GM18951 (cell line): Measurements from ENCODE around the gene CTTNBP2.

Source experiments
- POLR2A ChIP-seq: IDR thresholded peaks from 4 replicates; pipeline ENCODE4 v1.6.1; 2011; ENCODE audit warnings: mild to moderate bottlenecking; ENCODE audit not compliant: insufficient read length, insufficient read depth; ENCODE audit errors: extremely low read depth
- in situ Hi-C: fragments of 300-500 bp; cut with MboI; formaldehyde crosslinking; loops from one replicate; pipeline ENCODE4 v1.12.0; 2022; ENCODE audit warnings: low sequenced_read_pairs, mixed read lengths, inconsistent platforms; ENCODE audit not compliant: unreplicated experiment

The CTTNBP2 gene

DNA sequence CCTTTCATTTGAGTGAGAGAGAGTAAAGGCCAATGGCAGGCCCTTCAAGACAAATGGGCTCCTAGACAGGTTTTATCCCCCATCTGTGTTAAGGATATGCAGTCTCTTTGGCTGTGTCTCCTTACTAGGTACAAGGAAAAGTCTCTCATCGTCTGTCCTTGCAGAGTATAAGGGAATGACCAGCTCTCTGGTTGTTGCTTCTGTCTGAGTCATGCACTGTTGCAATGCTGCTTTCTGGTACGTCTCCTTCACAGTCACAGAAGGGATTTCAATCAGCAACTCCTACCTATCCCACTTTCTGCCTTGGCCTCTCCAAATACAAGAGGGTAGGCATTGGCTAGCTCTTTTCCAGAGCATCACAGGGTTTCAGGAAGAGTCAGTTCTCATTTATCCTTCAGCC is 48.1 kb downstream of the CTTNBP2 start:
- in situ Hi-C loops: no loop called here
- no peak for TF ChIP-seq POLR2A

DNA sequence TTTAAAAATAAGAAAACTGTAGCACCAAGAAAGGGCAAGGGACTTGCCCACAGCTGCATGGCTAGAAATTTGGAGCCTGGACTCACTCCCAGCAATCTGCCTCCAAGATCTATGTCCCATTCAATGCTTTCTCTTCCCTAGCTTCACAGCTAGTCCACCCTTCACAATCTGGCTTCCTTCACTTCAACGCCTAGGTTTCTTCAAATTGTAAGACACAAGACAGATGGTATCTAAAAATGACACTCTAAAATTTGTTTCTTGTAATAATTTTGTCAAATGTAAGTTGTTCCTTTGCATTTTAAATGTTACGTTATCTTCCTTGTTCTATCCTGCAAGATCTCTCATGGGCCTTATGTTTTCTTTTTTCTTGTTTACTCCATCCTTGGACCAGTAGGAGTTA is 48.6 kb downstream of the CTTNBP2 start:
- TF ChIP-seq POLR2A: no peak
- in situ Hi-C loops: no loop called here

DNA sequence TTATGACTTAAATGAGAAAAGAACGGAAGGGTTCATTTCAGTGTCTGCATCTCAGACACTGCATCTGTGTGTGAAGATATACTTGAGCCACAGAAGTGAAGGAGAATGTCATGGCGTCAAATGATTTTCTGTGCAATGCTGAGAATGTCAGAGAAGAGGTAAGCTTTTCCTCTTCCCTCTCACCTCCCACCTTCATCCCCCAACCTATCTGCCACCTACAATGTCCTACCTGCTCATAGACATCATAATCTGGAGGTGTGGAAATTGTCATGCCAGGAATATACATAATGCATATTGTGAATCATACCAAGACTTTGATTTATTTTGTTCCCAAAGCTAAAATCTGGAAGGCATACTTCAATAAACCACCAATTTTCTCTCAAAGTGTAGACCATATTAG is 53.7 kb downstream of the CTTNBP2 start:
- TF ChIP-seq POLR2A: no peak
- in situ Hi-C loops: no loop called here

DNA sequence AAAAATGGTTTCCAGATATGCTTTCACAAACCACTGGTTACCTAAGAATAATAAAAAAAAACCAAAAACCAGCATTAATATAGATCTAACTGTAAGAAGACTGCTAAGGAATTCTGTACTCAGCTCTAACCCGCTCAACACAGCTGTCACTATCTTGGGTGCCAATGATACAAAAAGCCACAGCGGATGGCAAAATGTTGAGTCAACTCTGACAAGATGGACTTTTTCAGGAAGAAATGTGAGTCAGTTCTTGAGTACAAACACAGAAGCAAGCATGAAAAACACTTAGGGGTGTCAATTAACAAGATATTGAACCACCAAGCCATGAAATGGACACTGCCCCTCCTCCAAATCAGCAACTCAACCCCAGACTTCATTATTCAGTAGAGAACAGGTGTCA is 55.0 kb downstream of the CTTNBP2 start:
- in situ Hi-C loops: no loop called here
- no peak for TF ChIP-seq POLR2A

DNA sequence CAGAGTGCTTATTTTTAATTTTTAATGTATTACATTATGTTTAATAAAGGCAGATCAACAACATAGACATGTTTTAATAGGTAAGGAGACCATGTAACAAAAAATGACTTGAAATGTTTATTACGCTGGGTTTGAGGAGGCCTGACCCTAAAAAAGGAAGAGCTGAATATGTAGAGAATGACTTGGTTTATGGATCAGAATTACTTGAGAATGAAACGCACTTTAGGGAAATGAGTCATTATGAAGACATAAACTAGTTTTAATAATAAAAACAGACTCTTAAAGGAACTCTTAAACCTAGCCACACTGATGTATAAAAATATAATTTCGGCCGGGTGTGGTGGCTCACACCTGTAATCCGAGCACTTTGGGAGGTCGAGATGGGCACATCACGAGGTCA is 56.5 kb downstream of the CTTNBP2 start:
- in situ Hi-C loops: no loop called here
- no peak for TF ChIP-seq POLR2A

DNA sequence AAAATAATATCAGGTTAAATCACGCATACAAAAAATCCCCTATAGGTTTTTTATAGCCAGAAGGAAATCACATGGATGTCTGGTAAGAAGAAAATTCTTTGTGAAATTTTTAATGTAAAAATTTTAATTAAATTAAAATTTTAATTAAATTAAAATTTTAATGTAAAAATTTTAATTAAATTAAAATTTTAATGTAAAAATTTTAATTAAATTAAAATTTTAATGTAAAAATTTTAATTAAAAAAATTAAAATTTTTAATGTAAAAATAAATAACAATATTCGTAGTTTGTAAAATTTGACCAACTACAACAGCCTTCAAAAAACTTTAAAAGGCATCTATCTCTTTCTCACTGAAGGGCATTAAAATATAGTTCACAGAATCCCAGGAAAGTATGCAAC is 61.5 kb downstream of the CTTNBP2 start:
- no peak for TF ChIP-seq POLR2A
- in situ Hi-C loops: no loop called here

DNA sequence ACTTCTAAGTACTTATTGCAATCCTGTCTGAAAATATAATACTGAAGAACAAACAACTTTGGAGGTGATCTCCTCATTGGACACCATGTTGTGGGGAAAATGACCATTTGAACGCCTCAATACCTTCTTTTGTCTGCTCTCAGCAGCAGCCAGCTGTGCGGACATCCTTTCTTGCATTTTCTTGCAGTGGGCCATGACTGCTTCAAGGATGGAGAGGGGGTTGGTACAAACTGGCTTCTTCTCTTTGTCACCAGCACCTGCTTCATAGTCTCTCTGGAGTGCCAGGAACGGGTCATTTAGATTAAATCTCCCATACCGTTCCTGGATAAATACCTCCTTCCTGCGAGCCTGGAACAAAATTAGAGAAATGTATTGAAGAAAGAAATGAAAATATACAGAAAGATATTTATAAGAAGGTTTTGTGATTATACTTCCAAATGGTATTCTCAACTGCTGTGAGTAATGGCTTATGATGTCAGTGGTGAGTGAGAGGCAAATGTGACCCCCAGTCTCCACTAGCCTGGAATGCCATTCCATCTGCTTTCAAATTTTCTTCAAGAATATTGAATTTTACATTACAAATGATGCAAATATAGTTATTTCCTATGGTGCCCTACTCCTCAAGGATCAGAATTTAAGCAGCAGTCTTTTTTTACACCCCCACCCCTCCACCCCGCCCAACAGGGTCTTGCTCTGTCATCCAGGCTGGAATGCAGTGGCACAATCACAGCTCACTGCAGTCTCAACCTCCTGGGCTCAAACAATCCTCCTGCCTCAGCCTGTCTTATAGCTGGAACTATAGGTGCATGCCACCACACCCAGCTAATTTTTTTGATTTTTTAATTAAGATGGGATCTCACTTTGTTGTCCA is 62.4 kb downstream of the CTTNBP2 start:
- TF ChIP-seq POLR2A: no peak
- in situ Hi-C loops: no loop called here

DNA sequence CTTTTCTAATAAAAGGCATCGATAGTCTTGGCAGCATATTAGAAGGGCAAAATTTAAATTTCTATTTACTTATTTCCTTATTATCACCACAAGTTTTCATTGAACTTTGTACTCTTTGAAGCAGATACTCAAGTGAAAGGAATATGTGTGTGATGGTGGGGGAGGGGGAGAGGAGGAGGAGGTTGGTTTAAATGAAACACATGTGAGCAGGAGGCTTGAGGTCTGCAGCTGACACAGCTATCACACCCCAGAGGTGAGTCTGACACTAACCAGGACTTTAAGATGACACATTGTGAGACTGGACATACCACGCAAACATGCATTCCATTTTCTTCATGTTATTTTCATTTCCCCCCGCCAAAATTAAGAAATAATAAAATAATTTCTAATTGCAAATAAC is 63.3 kb downstream of the CTTNBP2 start:
- no peak for TF ChIP-seq POLR2A

DNA sequence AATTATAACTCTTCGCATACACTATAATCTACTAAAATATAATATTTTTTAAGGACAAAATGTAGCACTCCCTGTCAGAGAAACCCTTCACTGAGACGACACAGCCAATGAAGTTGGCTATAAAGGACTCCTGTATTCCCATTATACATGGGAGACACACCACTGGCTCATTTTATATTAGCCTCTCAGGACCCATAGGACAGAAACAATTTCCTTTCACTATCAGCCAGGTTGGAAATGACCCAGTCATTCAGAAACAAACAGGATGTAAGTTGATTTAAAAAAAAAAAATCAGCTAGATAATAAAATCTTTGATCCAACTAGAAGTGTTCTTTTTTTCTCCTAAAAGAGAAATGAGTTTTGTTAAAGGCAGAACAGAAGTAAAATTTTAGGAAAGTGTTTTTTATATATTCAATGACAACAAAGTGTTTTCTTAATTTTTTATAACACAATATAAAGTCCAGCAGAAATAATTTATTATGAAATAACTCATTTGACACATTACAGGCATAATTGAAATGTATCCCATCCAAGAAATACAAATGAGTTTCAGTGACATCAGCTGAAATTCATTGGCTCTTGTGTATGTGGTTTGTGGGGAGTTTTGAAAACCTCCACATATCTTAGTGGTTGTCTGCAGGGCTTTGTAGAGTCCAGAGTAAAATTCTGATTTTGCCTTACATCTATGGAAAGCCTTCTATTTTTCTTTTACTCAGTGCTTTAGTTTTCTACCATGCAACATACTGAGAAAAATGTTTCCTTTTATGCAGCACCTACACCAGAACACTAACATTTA is 64.1 kb downstream of the CTTNBP2 start:
- in situ Hi-C loops: no loop called here
- TF ChIP-seq POLR2A: no peak

More for the DNA sequence above, 63.3 kb downstream of the CTTNBP2 start:
- in situ Hi-C loops: no loop called here

DNA sequence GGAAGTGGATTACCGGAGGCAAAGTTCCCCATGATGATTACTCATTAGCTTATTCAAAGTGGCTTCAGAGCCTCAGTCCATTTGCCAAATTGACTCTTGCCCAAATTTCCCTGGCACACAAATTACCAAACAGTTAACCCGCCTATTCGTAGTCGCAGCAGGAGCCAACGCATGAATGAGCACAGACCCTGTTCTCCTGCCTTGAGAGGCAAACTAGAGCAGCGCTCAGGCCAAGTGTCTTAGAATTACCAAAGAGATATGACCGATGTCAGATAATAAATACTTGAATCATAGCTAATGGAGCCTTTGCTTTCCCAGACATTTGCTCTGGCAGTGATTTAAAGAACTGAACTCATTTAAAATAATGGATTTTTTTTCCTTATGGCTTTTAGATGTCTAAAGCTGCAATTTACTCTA is 64.9 kb downstream of the CTTNBP2 start:
- TF ChIP-seq POLR2A: no peak
- in situ Hi-C loops: no loop called here

DNA sequence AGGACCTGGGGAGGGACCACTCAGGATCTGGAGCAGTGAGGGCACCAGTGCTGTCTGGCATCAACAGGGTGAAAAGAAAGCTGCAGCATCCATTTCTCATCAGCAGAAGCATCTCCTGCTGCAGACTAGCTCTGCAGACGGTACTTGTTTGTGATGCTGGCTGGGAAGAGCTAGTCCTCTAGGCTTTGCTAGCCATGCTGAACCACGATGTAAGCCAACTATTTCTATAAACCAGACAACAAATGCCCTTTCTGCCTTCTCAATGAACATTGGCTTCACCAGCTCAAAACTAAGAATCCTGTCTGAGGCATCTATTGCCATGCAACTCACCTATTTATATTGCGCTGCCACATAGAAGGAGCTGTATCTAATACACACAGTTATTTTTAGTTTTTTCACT is 65.6 kb downstream of the CTTNBP2 start:
- in situ Hi-C loops: no loop called here
- TF ChIP-seq POLR2A: no peak

DNA sequence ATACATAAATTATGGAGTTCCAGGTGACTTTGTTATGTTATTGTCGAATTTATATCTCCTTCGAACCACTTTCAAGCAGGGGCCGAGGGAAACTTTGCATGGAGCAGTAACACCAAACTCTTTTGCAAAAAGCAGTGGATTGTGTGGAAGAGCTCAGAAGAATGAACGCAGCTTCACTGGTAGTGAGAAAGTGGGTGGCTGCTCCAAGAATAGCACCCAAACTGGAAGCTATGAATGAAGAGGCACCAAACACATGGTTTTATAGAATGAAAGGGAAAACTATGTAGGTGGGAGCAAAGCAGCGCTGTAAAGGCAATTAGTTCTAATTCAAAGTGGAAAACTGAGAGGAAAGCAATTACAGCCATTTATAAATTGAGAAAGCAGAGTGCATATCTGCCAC is 67.2 kb downstream of the CTTNBP2 start:
- in situ Hi-C loops: no loop called here
- TF ChIP-seq POLR2A: no peak

DNA sequence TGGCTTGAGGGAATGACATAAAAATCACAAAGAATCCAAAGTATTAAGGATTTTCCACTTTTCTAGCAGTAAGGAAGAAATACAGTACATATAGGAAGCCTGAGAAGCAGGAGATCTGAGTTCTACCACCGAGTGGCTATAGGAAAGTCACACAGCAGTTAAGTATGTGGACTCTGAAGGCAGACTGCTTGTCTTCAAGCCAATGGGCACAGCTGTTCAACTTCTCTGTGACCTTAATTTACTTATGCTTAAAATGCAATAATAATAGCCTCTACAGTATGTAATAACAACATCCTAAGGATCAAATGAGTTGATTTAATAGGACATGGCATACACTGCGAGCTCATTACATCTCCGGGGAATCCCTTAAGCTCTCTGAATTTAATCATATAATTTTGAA is 68.0 kb downstream of the CTTNBP2 start:
- in situ Hi-C loops: no loop called here
- no peak for TF ChIP-seq POLR2A

DNA sequence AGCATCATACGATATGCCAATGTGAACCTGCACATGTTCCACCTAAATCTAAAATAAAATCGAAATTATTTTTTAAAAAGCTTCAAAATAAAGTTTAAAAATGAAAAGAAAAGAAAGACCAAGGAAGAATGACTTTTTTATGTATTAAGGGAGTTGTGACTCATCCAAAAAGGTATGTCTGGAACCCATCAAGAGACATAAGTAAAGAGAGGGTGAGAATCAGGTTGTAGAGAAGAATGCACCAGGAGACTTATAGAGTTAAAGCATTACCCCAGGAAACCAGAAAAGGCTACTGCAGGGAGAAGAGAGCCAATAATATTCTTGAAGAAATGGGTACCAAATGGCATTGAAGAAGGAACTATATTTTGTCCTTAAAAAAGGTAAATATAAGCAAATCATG is 69.8 kb downstream of the CTTNBP2 start:
- TF ChIP-seq POLR2A: no peak
- in situ Hi-C loops: no loop called here
